Stimulated activated CD8-positive, alpha-beta memory T cell treated with anti-CD3 and anti-CD28 coated beads, Interleukin-7, amount 100 ng/mL, for 1 hour (primary cell): Measurements from ENCODE around the gene RRN3.
"Not testable (repeated sequence)": the region's sequence is repeated elsewhere in the genome, so short reads cannot be mapped to it uniquely, and the experiment has no call there.

Source experiments
- DNase-seq, 2 donors: peaks; one replicate each; pipeline ENCODE4 v3.0.0-alpha.2; 2020; ENCODE audit warnings: low read depth in 2 of 2

The RRN3 gene

DNA sequence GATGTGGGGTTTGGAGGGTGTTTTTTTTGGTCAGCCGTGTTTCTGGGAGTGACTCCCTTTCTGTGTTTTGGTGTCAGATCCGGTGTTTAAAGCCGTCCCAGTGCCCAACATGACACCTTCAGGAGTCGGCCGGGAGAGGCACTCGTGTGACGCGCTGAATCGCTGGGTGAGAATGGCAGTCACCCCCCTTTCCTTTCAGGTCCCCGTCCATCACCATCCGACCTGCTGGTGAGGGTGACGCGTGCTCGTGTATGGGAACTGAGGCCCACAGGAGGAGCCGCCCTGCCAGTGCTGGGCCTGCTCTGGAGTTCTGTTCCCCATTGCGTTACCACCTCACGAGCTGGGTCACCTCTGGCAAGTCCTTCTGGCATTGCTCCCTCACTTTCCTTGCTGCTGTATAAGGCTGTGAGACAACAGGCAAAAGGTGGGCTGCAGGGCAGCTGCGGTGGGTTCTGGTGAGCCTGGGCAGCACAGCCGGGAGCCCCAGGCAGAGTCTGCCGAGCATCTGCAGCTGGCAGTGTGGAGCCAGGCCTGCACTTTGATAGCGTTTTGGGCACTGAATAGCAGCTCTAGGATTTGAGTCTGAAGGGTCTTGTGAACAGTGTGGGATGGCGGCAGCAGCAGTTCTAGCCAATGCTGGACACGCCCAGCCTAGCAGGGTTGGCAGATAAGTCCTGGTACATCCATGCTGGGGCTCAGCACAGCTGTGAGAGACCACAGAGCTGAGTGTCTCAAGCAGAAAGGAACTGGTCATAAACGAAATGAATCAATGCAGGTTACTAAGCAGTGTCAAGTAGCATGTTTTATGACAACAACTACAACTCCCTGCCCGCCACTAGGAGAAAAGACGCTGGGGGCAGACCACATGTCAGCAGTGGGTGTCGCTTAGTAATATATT is 65.0 kb downstream of the RRN3 start:
- not testable (repeated sequence) for DNase-seq

DNA sequence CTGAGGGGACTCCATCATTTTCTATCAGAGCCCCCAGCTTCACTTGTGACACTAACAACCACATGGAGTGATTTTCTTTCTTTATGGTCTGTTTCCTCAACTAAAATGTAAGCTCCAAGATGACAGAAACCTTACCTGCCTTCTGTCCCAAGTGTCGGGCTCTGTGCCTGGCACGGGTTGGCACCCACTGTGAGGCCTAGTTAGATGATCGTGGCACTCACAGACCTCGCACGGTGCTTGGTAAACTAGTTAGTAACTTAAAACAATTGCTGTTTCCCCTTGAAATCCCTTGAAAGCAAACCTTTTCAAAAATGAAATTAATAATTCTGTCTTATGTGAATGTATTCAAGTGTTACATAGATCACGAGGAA is 65.7 kb downstream of the RRN3 start:
- DNase-seq: not testable (repeated sequence)

DNA sequence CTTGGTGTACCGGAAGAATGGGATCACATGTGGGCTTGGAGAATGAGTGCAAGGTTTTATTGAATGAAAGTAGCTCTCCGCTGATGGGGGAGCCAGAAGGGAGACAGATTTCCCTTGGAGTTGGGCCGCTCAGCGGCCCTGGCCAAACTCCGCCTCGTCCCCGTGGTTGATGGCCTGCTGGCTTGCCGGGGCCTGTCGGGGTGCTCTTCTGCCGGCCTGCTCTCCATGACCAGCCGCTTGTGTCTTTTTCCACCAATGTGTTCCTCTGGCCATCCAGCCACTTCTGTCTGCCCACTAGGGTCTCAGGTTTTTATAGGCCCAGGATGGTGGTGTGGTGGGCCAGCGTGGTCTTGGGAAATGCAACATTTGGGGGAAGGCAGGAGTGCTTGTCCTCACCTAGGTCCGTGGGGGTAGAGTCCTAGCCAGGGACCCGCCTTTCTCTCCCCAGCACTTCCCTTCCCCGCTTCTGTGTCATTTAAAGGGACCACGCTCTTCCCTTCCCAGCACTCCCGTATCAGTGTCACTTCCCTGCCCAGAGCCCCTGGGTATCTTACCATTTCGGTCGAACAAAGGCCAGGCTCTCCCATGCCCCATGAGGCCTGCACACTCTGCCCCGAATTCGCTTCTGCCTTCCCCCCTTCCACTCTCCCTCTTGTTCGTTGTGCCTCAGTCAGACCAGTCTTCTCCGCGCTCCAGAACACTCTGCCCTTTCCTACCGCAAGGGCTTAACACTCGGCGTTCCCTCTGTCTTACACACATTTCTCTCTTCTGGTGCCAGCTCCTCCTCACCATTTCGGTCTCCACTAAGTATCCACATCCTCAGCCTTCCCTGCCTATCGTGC is 66.3 kb downstream of the RRN3 start:
- DNase-seq: not testable (repeated sequence)

DNA sequence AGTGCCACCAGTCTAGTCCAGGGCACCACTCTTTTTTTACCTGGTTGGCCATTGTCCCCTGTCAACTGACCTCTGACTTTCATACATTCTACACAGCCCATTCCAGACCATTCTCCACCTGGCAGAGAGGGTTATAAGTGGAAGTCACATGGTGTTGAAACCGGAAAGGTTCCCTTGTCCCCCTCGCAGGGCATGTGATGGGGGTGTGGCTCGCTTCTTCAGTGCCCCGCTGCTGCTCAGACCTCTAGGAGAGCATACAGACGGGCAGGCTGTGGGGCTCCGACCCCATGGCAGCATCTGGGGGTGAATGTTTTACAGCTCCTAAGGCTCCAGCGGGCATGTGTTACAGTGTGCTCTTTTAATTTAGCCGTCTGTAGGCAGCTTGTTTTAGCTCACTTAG is 67.0 kb downstream of the RRN3 start:
- not testable (repeated sequence) for DNase-seq

DNA sequence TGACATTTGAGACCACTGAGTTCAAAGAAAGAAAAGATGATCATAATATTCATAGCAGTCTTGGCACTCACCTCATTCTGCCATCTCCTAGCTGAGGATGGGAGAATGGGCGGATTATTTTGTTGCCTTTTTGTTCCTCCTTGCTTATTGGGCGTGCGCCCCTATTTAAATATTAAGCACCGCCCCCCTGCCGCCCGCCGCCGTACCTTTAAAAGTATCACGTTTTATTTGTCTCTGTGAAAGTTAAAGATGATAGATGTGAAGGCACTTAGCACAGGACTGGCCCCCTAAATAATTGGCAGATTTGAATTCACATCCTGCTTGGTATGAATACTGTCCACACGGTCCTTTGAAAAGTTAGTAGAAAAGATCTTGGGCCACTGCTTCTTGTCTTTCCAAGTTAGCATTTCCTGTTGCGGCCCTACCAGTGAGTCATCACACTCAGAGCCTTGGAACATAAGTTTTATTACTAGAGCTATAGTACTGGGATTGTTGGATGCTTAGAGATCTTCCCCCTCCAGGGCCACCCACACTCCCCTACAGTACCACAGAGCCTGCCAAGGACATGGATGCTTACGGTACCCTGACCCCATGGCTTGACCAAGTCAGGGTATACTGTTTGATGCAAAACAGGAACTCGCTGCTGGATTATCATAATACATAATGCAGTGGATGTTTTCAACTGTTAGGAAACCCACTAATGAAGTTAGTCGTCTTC is 68.7 kb downstream of the RRN3 start:
- not testable (repeated sequence) for DNase-seq

DNA sequence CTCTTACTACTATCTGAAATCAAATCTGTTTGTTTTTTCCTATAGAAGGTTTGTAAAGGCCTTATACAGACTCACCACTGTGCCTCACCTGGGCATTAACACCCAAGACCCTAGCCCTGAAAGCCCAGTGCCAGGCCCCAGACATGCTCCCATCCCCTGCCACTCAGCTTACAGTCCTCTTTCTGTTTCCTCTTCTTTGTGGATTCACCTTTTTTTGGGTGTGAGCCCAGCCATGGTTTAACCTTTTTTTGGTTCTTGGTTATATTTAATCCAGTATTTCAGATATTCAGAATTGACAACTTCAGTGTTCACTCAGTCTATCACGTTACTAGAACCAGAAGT is 69.2 kb downstream of the RRN3 start:
- DNase-seq: not testable (repeated sequence)

DNA sequence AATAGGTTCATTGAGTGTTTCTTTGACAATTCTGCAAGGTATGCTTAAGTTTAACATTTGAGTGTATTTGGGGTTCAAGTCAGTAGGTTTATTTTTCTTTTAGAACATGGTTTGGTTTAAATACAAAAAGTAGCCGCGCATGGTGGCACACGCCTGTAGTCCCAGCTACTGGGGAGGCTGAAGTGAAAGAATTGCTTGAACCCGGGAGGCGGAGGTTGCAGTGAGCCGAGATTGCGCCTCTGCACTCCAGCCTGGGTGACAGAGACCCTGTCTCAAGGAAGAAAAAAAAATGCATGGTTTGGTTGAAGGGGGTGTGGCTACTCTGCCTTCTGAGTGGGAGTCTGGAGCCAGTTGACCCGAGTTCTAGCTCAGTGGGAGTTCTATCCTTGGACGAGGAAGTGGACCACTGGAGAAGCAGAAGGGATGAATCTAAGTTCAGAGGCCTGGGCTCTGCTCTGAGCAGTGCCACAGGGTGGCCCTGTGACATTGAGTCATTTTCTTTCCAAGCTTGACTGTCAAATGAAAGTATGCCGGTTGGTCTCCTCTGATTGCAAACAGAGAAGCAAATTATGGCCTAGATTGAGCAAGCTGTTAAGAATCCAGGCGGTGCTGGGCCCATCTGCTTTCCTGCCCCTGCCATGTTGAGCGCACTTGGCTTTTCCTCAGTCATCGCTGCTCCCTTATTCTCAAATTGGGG is 70.5 kb downstream of the RRN3 start:
- not testable (repeated sequence) for DNase-seq

DNA sequence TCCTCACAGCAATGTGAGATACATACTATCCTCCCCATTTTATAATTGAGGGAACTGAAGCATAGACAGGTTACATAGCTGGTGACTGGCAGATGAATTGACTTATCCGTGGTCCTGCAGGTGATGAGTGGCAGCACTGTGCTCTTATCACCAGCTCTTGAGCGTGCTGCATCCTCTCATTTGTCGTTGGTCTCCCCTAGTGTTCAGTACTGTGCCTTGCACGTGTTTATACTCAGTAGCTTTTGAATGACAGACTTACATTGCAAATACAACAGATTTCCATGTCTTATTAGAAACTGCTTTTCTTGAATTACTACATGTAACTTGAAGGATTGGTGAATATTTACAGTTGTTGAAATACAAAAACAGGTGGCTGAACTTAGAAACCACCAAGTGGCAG is 71.9 kb downstream of the RRN3 start:
- peak; percentile 19 to 37 for DNase-seq

DNA sequence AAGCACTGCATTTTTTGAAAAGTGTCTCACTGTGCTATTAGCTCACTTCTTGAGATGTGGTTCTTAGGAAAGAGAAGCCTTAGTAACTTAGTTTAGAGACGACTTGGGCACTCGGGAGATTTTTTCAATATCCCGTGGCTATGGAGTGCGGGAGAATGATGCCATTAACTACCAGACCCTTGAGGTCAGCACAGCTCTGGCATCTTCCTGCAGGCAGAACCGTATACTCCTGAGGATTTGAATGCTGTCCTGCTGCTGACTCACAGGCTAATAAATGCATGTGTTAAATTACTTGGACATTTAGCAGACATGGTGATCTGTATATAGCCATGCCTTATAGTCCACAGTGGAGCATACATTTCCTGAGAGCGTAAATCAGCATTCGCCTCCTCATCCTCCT is 72.6 kb downstream of the RRN3 start:
- DNase-seq: not testable (repeated sequence)

DNA sequence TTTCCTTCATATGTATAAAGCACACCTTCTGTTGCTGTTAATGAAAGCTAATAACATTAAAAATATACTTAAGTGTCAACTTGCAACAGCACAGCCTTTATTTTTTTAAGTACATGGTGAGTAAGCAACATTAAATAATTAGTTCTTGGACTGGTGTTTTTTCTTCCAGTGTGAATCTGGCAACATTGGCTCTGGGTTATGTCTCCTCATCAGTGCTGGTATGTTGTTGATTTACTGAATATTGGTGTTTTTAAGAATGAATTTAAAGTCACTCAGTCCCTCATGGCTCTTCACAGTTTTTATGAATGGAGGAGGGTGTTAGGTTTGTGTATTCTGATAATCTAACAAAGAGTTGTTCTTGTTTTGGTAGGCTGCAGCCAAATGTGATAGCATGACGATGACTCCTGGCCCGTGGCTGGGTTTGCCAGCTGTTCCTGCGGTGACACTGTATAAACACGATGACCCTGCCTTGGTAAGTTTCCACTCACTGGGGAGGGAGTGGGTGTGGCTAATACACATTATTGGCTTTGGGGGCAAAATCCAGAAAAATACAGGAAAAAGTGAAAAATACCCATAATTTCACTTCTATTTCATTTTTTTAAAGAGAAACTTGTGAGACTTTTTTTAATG is 77.0 kb downstream of the RRN3 start:
- not testable (repeated sequence) for DNase-seq

DNA sequence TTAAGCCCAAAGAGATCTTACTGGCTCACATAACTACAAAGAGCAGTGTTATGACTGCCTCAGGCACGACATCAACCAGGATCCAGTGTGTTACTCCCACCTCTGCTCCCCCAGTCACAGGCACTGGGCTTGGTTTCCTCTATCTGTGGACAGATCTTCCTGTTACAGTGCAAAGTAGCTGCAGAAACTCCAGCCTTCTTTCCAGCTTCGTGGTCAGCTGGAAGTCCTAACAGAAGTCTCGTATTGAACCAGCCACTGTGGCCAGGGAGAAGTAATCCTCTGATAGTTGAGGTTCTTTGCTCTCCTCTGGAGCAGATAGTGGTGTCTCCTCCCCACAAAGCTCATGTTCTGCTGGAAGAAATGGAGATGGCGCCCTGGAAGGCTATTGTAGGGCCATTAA is 77.7 kb downstream of the RRN3 start:
- not testable (repeated sequence) for DNase-seq

DNA sequence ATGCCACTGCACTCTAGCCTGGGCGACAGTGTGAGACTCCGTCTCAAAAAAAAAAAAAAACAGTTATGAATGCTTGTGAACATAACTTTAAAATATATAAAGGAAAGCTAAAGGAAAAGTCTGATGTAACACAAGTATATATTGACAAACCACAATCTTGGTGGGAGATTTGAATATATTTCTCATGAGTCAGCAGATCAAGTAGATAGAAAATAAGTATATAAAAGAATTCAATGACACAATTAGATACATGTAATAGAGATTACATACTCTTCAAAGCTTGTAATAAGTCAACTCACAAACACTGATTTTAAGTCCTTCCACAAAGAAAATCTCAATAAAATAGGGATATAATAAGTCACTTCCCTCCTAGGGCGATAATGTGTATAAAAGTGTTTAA is 78.4 kb downstream of the RRN3 start:
- DNase-seq: not testable (repeated sequence)

DNA sequence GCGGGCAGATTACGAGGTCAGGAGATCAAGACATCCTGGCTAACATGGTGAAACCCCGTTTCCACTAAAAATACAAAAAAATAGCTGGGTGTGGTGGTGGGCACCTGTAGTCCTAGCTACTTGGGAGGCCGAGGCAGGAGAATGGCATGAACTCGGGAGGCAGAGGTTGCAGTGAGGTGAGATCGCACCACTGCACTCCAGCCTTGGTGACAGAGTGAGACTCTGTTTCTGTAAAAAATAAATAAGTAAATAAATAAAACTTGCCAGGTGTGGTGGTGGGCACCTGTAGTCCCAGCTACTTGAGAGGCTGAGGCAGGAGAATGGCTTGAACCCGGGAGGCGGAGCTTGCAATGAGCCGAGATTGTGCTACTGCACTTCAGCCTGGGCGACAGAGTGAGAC is 81.1 kb downstream of the RRN3 start:
- DNase-seq: not testable (repeated sequence)
